ENCODE data around the gene CTTNBP2NL. TPM values are rescaled to one million over a fixed set of nuclear protein-coding genes. Genes with fewer than 3 reads are reported as not detected.
A peak's percentile ranks its signal among the peaks of the same experiment; 100 is the strongest.

The CTTNBP2NL gene
- total RNA-seq, 6 experiments from 2014 or later: 3.5 to 8.1 (median 4.8) TPM

DNA sequence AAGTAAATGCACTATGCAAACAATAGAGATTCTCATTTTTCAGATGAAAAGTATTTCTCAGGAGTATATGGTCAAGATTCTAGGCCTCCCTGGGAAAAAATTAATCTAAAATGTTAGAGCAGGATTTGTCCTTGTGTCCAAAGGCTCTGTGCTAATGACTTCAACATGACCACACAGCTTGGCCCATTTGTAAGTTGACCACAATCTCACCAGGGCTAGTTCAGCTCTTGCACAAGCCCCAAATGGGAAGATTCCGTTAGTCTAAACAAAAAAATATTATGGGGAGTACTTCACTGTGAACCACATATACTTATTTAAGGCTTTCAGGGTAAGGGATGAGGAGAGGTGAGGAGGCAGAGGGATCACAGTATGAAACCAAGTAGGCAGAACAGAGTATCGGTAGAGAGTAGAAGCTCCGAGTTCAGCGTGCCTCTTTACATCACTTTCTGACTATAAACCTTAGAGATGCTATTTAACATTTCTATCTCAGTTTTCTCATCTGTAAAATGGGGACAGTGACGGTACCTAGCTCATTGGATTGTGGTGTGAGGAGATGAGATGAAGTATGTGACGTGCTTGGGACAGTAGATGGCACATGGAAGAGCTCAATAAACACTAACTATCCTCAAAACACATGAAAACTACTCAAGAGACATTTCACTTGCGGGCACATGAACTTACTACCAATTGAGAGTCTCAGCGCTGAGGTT is 37.8 kb upstream of the CTTNBP2NL start:
- Histone ChIP-seq H3K27me3 (no peaks in the 10 kb centered on the region), H3K4me3 (no peak overlapping the region), H3K4me1 (peaks cover 0 to 10% (median 0%) of the 10 kb centered on the region in 4 donors), H3K27ac (no peak overlapping the region), H3K36me3 (no peaks in the 10 kb centered on the region), H3K9me3 (no peaks in the 10 kb centered on the region)
- DNase-seq (no peak), ATAC-seq (no peak)
- WGBS (ENCODE audit: insufficient coverage, low coverage, low lambda C conversion rate, missing lambda C conversion rate): 33% methylated on average over 8 of the region's 8 CpGs
- intact Hi-C loops (cut with DNase I): no loop called here
- TF ChIP-seq POLR2A (IDR thresholded peaks at IDR 0.05) (no peak), CTCF (IDR thresholded peaks at IDR 0.05) (no peak)

GRCh38 chr1:112358798-112359408 is 37.1 kb upstream of the CTTNBP2NL start:
- DNase-seq: peak; percentile 61 to 74 (median 67)
- 17% methylated on average over 3 of the region's 7 CpGs for WGBS (ENCODE audit: insufficient coverage, low coverage, low lambda C conversion rate, missing lambda C conversion rate)
- H3K4me3 ChIP-seq: no peak overlapping the region
- H3K27me3 ChIP-seq: no peaks in the 10 kb centered on the region
- peak; percentile 86 to 89 (median 88) for ATAC-seq
- intact Hi-C loops (cut with DNase I): no loop called here
- no peaks in the 10 kb centered on the region for H3K36me3 ChIP-seq
- H3K27ac ChIP-seq: peak overlapping the region in 2 of 3 donors; percentile 36 to 37
- TF ChIP-seq POLR2A (IDR thresholded peaks at IDR 0.05) (no peak), CTCF (IDR thresholded peaks at IDR 0.05) (peak; percentile 69 to 80 (median 74))
- H3K4me1 ChIP-seq: peaks cover 0 to 10% (median 0%) of the 10 kb centered on the region in 4 donors
- no peaks in the 10 kb centered on the region for H3K9me3 ChIP-seq

DNA sequence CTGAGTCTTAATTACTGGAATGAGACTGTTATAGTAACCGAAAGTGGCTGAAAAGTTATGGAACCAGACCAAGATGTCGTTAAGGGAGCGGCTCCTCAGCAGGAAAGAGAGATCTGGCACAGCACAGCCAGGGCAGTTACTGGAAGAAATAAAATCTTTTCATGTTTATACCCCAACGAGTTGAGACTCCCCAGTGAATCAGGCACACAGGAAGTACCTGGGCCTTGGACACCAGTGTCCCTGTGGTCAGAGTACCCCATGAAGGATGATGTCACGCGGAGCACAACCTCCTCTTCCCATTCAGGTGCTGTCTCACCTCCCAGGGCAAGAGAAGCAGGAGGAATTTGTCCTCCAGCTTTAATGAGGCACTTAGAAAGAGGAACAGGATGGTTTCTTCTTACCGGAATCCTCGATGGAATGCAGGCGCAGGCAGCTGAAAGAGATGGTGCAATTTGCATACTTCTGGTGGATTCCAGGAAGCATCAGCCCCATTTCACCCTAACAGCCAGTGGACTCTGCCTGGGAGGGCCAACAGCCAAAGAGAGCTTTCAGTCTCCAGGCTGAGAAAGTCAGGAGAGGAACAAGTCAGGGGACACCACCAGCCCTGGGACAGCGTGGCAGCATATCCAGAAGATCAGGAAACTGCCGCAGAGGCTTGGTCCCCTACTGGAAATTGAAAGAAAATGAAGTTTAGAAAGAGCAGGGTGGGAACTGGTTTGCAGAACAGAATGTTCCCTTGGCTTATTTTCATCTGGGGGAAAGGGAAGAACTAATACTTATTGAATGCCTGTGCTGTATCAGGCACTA is 35.9 kb upstream of the CTTNBP2NL start:
- intact Hi-C loops (cut with DNase I): no loop called here
- Histone ChIP-seq H3K4me3 (no peak overlapping the region), H3K27ac (peak overlapping the region; percentile 16 to 37 (median 36)), H3K9me3 (no peaks in the 10 kb centered on the region), H3K27me3 (no peaks in the 10 kb centered on the region), H3K4me1 (peaks cover 0 to 10% (median 0%) of the 10 kb centered on the region in 4 donors), H3K36me3 (no peaks in the 10 kb centered on the region)
- TF ChIP-seq POLR2A (IDR thresholded peaks at IDR 0.05) (no peak), CTCF (IDR thresholded peaks at IDR 0.05) (no peak)
- WGBS (ENCODE audit: insufficient coverage, low coverage, low lambda C conversion rate, missing lambda C conversion rate): 49% methylated on average over 11 of the region's 11 CpGs
- peak in 2 of 3 donors; percentile 33 to 60 for DNase-seq
- ATAC-seq: peak; percentile 55 to 77 (median 70)

- peaks cover 0 to 10% (median 0%) of the 10 kb centered on the region in 4 donors for H3K4me1 ChIP-seq
- H3K27me3 ChIP-seq: no peaks in the 10 kb centered on the region
- TF ChIP-seq CTCF (IDR thresholded peaks at IDR 0.05) (no peak), POLR2A (IDR thresholded peaks at IDR 0.05) (no peak)
- H3K27ac ChIP-seq: no peak overlapping the region
- no peaks in the 10 kb centered on the region for H3K36me3 ChIP-seq
- no peaks in the 10 kb centered on the region for H3K9me3 ChIP-seq
- intact Hi-C loops (cut with DNase I): no loop called here
- DNase-seq (no peak), ATAC-seq (no peak)
- WGBS (ENCODE audit: insufficient coverage, low coverage, low lambda C conversion rate, missing lambda C conversion rate): 64% methylated on average over 2 of the region's 2 CpGs
- H3K4me3 ChIP-seq: no peak overlapping the region
These were observed 32.4 kb upstream of the CTTNBP2NL start for GRCh38 chr1:112363636-112364035.

Data from right lobe of liver (tissue), 6 donors.